GM12872 (cell line): ENCODE results near the gene CCDC9B.

Source experiments
- CTCF ChIP-seq: IDR thresholded peaks from 3 replicates; pipeline ENCODE4 v1.5.1; 2011; ENCODE audit warnings: low read depth, mild to moderate bottlenecking, low read length, moderate library complexity; ENCODE audit not compliant: insufficient read depth

CCDC9B gene

DNA sequence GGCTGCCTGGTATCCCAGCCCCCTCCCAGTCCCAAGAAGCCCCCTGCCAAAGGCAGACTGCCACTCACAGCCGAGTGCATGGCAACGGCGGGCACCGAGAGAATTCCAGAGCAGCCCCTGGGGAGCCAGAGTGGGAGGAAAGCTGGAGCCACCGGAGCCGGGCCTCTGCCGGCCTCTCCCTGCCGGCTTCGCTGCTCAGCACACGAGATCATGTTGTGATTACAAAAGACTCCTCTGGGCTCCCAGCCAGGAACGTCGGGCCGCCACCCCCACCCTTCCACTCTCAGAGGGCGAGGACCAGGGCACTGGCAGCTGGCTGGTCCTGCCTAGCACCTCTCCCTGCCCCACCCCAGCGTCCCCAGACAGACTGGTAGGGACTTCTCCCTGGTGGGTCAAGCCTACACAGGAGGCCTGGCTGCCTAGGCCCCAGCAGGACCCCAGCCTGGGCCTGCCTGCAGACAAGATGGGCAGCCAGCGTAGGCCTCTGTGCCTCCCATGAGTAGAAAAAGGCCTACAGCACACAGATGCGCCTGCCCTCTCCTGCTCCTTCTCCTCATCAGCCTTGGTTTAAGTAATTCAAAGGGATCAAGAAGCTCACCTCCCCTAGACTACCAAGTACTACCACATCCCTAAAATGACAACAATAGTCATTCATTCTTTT is at the start of gene CCDC9B:
Gene CCDC9B (minus strand): TSS at position 200 of the 661 bp plus-strand sequence. CDS start 120 bp downstream, at position 80.
- TF ChIP-seq CTCF = no peak

GRCh38 chr15:40389824-40390595 is 49.3 kb upstream of the CCDC9B start:
- TF ChIP-seq CTCF = no peak

GRCh38 chr15:40388941-40389823 is 48.4 kb upstream of the CCDC9B start:
- TF ChIP-seq CTCF = no peak

GRCh38 chr15:40386480-40386879 is 45.7 kb upstream of the CCDC9B start:
- no peak for TF ChIP-seq CTCF

- no peak for TF ChIP-seq CTCF
Measured at GRCh38 chr15:40382580-40383456, 42.1 kb upstream of the CCDC9B start, which contains the start of gene KNSTRN. KNSTRN (plus strand) TSS chr15:40382721; CDS start chr15:40382836, 115 bp downstream.

- TF ChIP-seq CTCF = no peak
Measured at GRCh38 chr15:40381818-40382529, 41.2 kb upstream of the CCDC9B start.
